ENCODE results near the gene RGL4. TPM values are rescaled to one million over a fixed set of nuclear protein-coding genes. Genes with fewer than 3 reads are reported as not detected.

The RGL4 gene
- total and polyA plus RNA-seq, 2 of the 8 experiments (the other 6 are each of a cell fraction or from before 2014, with no cell fraction given): not detected

- H3K27ac ChIP-seq (ENCODE audit: low read depth, low read length): no peak overlapping the region
- H3K23ac ChIP-seq (ENCODE audit: insufficient read length): no peak overlapping the region
- H3K4me3 ChIP-seq (ENCODE audit: extremely low read depth in 1 of 4, insufficient read depth in 2 of 4, low read depth in 3 of 4, low read length in 4 of 4): no peak overlapping the region
- FAIRE-seq (no peak), DNase-seq (ENCODE audit: low read depth in 1 of 2, low spot score in 2 of 2) (no peak)
- no peak overlapping the region for H3K4ac ChIP-seq (replicated peaks; ENCODE audit: insufficient read length, low read depth, low read length)
- WGBS, 2 experiments (ENCODE audit: extremely low coverage in 1 of 2, insufficient coverage in 1 of 2, insufficient read length in 1 of 2, insufficient replicate concordance in 2 of 2, low coverage in 1 of 2, low lambda C conversion rate in 2 of 2, missing lambda C conversion rate in 1 of 2): 78% methylated on average over 2 of the region's 2 CpGs; no CpG with 5 or more reads in 1 of the 2 experiments
- H4K5ac ChIP-seq (ENCODE audit: insufficient read length, low read depth, low read length): no peak overlapping the region
- H2BK120ac ChIP-seq (replicated peaks; ENCODE audit: low read depth, low read length): no peak overlapping the region
- peaks cover 0 to 9% (median 2%) of the 10 kb centered on the region in 4 experiments; a peak in 3 of 8 replicates for H3K36me3 ChIP-seq (ENCODE audit: control insufficient read depth in 2 of 4, insufficient read depth in 4 of 4, low read length in 3 of 4)
- no peaks in the 10 kb centered on the region for H3K27me3 ChIP-seq (replicated peaks in 1 of 4; ENCODE audit: control insufficient read depth in 3 of 4, extremely low read depth in 1 of 4, insufficient read depth in 3 of 4, low read length in 3 of 4)
- no peak overlapping the region for H2BK15ac ChIP-seq (ENCODE audit: low read length)
- H3K79me2 ChIP-seq (ENCODE audit: control insufficient read depth in 1 of 2, insufficient read depth in 2 of 2, low read length in 2 of 2): no peaks in the 10 kb centered on the region
- no peak for TF ChIP-seq CREB1 (IDR thresholded peaks at IDR 0.05)
- TF ChIP-seq CBX5 (IDR thresholded peaks at IDR 0.05; ENCODE audit: low read depth, low read length): no peak
- TF ChIP-seq NANOG (IDR thresholded peaks at IDR 0.05; ENCODE audit: insufficient read depth, low read depth, low read length, poor library complexity, severe bottlenecking): no peak
- TF ChIP-seq USF2 (IDR thresholded peaks at IDR 0.05; ENCODE audit: low read length): no peak
- TF ChIP-seq RNF2 (IDR thresholded peaks at IDR 0.05; ENCODE audit: borderline replicate concordance, low read depth, low read length, missing control alignments, poor library complexity, severe bottlenecking): no peak
- TF ChIP-seq SP2 (IDR thresholded peaks at IDR 0.05; ENCODE audit: low read length): no peak
- TF ChIP-seq TAF7 (optimal IDR thresholded peaks at IDR 0.05; ENCODE audit: borderline replicate concordance, low read depth, low read length): no peak
- TF ChIP-seq ATF2 (IDR thresholded peaks at IDR 0.05; ENCODE audit: low read length): no peak
- ChIA-PET CTCF (ENCODE audit: partially characterized antibody) (interaction anchor here (0.7 to 1.2 kb wide), 2 partner anchors 25 to 45 kb away, joined by 3 read pairs; no protein-coding TSS in a partner anchor), POLR2A (ENCODE audit: partially characterized antibody) (interaction anchor here (1.2 kb wide), 1 partner anchor 26 kb away, joined by 3 read pairs; no protein-coding TSS in a partner anchor)
- no peak overlapping the region for H2BK12ac ChIP-seq (ENCODE audit: low read depth, low read length)
- no peak overlapping the region for H3K14ac ChIP-seq (ENCODE audit: insufficient read length)
- no peak overlapping the region for H2BK5ac ChIP-seq (ENCODE audit: low read depth, low read length)
- peaks cover 0 to 5% of the 10 kb centered on the region in 2 experiments for H4K20me1 ChIP-seq (replicated peaks in 1 of 2; ENCODE audit: control insufficient read depth in 1 of 2, insufficient read depth in 2 of 2, low read length in 2 of 2)
- no peak overlapping the region for H4K91ac ChIP-seq (replicated peaks; ENCODE audit: insufficient read length, low read length)
- H2AFZ ChIP-seq (ENCODE audit: low read length): no peak overlapping the region
- H3K4me2 ChIP-seq (ENCODE audit: insufficient read depth in 1 of 2, low read depth in 2 of 2, low read length in 2 of 2): no peak overlapping the region
- H3K23me2 ChIP-seq (ENCODE audit: low read depth, low read length): no peaks in the 10 kb centered on the region
- H4K8ac ChIP-seq (ENCODE audit: extremely low read depth, insufficient read depth, low read length): no peak overlapping the region
- H3K18ac ChIP-seq (ENCODE audit: extremely low read depth, low read length): no peak overlapping the region
- H2BK20ac ChIP-seq (ENCODE audit: low read length): no peak overlapping the region
- H2AK5ac ChIP-seq (ENCODE audit: low read depth, low read length): no peak overlapping the region
- H3K79me1 ChIP-seq (ENCODE audit: low read depth, low read length): no peaks in the 10 kb centered on the region
- H3K9me3 ChIP-seq (ENCODE audit: insufficient read depth in 2 of 2, low read depth in 1 of 2, low read length in 1 of 2): no peaks in the 10 kb centered on the region
- H3K9ac ChIP-seq (replicated peaks in 1 of 4; ENCODE audit: extremely low read depth in 1 of 4, low read depth in 3 of 4, low read length in 3 of 4): no peak overlapping the region
- no peak overlapping the region for H3K56ac ChIP-seq (replicated peaks; ENCODE audit: insufficient read length, low read depth, low read length)
- H3K4me1 ChIP-seq (replicated peaks in 1 of 4; ENCODE audit: control insufficient read depth in 3 of 4, insufficient read depth in 4 of 4, low read length in 3 of 4): no peaks in the 10 kb centered on the region
Observed at GRCh38 chr22:23743303-23743705, 52.5 kb downstream of the RGL4 start.

Data from H1 (cell line).